NCI-H1417 (cell line): ENCODE data around the gene OBSCN.

Experiments
- DNase-seq, 3 experiments: peaks; one replicate each; lab custom pipeline; 2025; lab: John Stamatoyannopoulos, UW

OBSCN gene

DNA sequence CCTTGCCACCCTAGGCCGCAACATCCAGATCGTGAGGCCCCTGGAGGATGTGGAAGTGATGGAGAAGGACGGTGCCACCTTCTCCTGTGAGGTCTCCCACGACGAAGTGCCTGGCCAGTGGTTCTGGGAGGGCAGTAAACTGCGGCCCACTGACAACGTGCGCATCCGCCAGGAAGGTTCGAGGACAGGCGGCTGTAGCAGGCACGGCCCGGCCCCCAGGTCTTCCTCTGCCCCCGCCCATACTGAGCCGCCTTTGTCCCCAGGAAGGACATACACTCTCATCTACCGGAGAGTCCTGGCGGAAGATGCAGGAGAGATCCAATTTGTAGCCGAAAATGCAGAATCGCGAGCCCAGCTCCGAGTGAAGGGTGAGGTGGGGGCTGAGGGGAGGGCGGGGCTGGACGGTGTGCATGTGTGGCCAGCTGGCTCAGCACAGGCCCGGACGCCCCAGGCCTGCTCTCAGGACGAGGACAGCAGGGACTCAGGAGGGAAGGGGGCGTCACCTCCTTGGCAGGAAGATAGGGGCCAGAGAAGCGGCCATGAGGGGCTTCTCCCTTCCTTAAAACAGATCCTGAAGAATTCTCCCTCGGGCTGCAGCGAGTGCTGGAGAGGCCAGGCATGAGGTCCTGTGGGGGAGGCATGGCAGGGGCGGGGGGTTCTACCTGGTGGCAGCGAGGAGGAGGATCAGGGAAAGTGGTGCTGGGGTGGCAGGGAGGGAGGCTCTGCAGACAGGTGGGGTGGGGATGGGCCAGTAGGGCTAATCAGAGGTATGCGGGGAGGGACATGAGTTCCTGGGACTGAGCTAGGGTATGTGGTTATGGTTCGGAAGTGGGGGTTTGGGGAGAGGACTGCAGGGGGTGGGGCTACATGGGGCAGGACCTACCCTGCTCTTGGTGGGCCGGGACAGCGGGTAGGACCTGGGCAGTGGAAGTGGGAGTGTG, 69.9 kb downstream of the OBSCN start:
- no peak for DNase-seq

DNA sequence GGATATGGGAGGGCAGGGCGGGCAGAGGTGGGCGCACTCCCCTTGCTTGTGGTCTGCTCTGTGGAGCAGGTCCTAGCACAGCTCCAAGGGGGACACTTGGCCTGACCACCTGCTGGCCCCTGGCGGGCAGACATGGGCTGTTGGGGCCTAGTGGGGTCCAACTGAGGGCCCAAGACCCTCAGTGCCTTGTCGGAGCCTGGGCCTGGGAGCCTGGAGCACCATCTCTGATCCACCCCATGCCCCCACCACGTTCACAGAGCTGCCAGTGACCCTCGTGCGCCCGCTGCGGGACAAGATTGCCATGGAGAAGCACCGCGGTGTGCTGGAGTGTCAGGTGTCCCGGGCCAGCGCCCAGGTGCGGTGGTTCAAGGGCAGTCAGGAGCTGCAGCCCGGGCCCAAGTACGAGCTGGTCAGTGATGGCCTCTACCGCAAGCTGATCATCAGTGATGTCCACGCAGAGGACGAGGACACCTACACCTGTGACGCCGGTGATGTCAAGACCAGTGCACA, 70.6 kb downstream of the OBSCN start:
- no peak for DNase-seq

DNA sequence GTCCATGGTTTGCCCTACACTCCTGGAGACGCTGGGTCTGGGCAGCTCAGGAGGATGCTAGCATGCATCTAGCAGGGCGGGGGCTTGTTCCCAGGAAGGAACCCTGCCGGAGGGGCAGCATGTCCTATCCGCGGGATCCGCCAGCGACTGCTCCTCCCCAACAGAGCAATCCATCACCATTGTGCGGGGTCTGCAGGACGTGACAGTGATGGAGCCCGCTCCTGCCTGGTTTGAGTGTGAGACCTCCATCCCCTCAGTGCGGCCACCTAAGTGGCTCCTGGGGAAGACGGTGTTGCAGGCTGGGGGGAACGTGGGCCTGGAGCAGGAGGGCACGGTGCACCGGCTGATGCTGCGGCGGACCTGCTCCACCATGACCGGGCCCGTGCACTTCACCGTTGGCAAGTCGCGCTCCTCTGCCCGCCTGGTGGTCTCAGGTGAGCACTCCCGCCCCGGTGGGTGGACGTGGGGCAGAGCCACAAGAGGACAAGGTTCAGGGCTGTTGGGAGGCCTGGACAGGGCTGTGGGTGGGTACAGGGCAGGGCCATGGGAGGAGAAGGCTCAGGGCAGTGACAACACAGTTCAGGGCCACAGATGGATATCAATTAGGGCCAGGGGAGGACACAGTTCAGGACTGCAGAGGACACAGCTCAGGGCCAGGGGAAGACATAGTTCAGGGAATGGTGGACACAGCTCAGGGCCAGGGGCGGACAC, 71.3 kb downstream of the OBSCN start:
- DNase-seq: no peak

- DNase-seq: no peak
Measured at GRCh38 chr1:228279722-228280105, 71.9 kb downstream of the OBSCN start.

- DNase-seq: no peak
Measured at GRCh38 chr1:228280106-228280901, 72.5 kb downstream of the OBSCN start.

- no peak for DNase-seq
Measured at GRCh38 chr1:228280961-228281591, 73.2 kb downstream of the OBSCN start.

- DNase-seq: no peak
Measured at GRCh38 chr1:228281631-228282328, 73.9 kb downstream of the OBSCN start.

DNA sequence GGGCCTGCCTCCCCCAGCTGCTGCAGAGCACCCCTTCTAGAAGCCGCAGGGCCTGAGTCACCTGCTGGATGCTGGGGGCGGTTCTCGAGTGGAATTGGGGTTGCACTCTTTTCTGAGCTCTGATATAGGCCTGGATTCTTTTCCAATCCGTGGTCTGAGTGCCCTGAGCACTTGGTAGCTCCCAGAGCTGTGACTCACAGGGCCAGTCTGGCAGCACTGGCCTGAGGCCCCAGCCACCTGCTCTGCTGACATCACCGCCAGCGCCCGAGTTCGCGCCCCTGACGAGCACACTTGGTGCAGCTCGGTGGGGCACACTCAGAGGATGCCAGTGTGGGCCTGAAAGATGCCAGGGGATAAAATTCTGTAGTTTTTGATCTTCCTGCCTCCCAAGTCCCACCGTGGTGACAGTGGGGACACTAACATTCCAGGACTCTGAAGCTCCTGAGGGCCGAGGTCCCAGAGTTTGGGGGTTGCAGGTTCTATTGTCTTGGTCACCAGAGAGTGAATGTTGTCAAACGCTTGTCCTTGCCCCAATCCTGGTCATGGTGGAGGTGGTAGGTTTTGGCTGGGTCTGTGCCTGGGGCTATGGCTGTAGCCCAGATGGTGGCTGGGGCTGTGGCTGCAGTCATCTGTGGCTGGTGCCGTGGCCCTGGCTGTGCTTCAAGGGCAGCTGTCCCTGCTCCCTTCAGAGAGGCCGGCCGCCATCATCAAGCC, 74.6 kb downstream of the OBSCN start:
- DNase-seq: no peak

GRCh38 chr1:228283043-228283371, 75.2 kb downstream of the OBSCN start:
- DNase-seq: no peak

DNA sequence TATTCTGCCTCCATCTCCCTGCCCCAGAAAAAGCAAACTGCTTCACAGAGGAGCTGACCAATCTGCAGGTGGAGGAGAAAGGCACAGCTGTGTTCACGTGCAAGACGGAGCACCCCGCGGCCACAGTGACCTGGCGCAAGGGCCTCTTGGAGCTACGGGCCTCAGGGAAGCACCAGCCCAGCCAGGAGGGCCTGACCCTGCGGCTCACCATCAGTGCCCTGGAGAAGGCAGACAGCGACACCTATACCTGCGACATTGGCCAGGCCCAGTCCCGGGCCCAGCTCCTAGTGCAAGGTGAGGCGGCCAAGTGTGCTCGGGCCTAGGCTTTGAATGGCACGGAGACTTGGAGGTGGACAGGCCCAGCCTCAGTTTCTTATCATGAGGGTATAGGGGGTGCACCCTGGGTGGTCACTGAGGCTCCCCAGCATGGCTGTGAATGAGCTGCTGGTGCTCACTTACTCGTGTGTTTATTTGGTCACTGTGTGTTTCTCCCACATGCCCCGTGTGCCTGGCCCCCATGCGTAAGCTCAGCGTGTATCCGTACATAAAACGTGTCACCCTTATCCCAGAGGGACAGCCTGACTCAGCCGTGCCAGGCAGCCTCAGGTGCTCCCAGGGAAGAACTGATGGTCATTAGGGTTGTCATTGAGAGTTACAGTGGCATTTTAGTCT, 75.8 kb downstream of the OBSCN start:
- no peak for DNase-seq

DNA sequence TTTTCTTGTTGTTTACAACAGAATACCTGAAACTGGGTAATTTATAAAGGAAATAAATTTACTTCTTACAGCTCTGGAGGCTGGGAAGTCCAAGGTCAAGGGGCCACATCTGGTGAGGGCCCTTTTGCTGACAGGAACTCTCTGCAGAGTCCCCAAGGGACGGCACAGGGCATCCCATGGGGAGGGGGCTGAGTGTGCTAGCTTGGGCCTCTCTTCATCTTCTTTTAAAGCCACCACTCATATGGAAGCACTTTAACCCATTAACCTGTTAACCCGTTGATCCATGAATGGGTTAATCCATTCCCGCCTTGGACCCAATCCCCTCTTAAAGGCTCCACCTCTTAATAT, 76.3 kb downstream of the OBSCN start:
- no peak for DNase-seq

GRCh38 chr1:228284521-228284920, 76.7 kb downstream of the OBSCN start:
- DNase-seq: no peak

DNA sequence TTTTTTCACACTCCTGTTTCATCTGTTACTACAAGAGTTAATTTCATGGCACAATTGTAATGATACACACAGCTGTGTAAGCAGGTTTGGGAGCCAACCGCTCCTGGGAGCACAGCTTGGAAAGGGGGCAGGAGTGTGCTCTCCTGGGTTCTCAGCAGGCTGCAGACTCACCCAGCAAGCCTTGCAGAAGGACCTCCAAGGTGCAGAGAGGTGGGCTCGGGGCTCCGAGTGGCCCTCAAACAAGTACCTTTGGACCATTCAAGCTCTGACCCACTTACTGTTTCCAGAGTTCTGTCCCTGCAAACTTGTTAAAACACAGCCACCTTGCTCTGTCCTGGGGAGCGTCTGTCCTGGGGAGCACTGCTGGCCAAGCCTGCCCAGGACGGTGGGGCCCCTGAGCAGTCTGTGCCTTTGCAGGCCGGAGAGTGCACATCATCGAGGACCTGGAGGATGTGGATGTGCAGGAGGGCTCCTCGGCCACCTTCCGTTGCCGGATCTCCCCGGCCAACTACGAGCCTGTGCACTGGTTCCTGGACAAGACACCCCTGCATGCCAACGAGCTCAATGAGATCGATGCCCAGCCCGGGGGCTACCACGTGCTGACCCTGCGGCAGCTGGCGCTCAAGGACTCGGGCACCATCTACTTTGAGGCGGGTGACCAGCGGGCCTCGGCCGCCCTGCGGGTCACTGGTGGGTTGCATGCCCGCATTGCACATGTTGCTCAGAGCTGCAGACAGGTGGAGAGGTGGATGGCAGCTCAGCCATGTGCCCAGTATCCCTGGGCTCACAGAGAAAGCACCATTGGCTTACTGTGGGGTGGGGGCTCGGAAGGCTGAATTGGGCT, 78.0 kb downstream of the OBSCN start:
- no peak for DNase-seq

GRCh38 chr1:228286505-228287417, 78.9 kb downstream of the OBSCN start:
- no peak for DNase-seq

DNA sequence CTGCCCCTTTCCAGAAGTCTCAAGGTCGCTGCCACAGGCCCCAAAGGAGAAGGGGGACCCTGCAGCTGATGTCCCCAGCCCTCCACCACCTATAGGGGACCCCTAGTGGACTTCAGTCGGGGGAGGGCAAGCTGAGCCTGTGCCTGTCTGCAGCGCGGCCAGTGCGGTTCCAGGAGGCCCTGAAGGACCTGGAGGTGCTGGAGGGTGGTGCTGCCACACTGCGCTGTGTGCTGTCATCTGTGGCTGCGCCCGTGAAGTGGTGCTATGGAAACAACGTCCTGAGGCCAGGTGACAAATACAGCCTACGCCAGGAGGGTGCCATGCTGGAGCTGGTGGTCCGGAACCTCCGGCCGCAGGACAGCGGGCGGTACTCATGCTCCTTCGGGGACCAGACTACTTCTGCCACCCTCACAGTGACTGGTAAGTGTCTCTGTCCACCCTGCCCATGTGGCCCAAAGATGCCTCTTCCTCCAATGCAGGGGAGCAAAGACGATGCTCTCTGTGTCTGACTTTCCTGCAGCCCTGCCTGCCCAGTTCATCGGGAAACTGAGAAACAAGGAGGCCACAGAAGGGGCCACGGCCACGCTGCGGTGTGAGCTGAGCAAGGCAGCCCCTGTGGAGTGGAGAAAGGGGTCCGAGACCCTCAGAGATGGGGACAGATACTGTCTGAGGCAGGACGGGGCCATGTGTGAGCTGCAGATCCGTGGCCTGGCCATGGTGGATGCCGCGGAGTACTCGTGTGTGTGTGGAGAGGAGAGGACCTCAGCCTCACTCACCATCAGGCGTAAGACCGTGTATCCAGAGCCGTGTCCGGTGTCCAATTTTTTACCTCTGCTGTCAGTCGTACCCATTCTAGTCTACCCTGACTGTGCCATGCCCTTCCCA, 79.9 kb downstream of the OBSCN start:
- no peak for DNase-seq

- no peak for DNase-seq
Measured at GRCh38 chr1:228288536-228289238, 80.8 kb downstream of the OBSCN start.
